ENCODE measurements around the gene DUSP16.

- TF ChIP-seq CTCF (IDR thresholded peaks at IDR 0.05) (no peak), POLR2A (IDR thresholded peaks at IDR 0.05) (no peak)
Observed at GRCh38 chr12:12534975-12535374, 27.7 kb downstream of the DUSP16 start.
